Upper lobe of right lung (tissue), 1 donor: ENCODE results near the gene VILL. TPM values are rescaled to one million over a fixed set of nuclear protein-coding genes. Genes with fewer than 3 reads are reported as not detected.
A peak's percentile ranks its signal among the peaks of the same experiment; 100 is the strongest.
"Not testable (repeated sequence)": the region's sequence is repeated elsewhere in the genome, so short reads cannot be mapped to it uniquely, and the experiment has no call there.

Experiments
- ATAC-seq: fragments of 200-7000 bp; cut with Tn5 transposase; one replicate; pipeline ENCODE4 v1.9.1; 2020; ENCODE audit warnings: mild to moderate bottlenecking, moderate library complexity
- DNase-seq: peaks from one replicate; pipeline ENCODE4 v3.0.0-alpha.2; 2020
- H3K27ac ChIP-seq: fragments of 200-600 bp; one replicate; pipeline ENCODE4 v1.8.0; 2022
- H3K27me3 ChIP-seq: fragments of 200-600 bp; one replicate; pipeline ENCODE4 v1.8.0; 2022; ENCODE audit warnings: mild to moderate bottlenecking
- H3K36me3 ChIP-seq: fragments of 200-600 bp; one replicate; pipeline ENCODE4 v1.8.0; 2022
- H3K4me1 ChIP-seq: fragments of 200-600 bp; one replicate; pipeline ENCODE4 v1.8.0; 2022
- H3K4me3 ChIP-seq: fragments of 200-600 bp; one replicate; pipeline ENCODE4 v1.8.0; 2022; ENCODE audit warnings: mild to moderate bottlenecking
- H3K9me3 ChIP-seq: fragments of 200-600 bp; one replicate; pipeline ENCODE4 v1.8.0; 2022
- CTCF ChIP-seq: fragments of 200-600 bp; IDR thresholded peaks from one replicate; pipeline ENCODE4 v1.8.0; 2022; ENCODE audit warnings: antibody characterized with exemption
- intact Hi-C: fragments of 100-400 bp; cut with DNase I; formaldehyde crosslinking; loops from one replicate; pipeline ENCODE4 v1.11.0; 2022
- microRNA-seq: library from miRNA; unstranded; fragments of <30 nt; microRNA quantifications from one replicate; pipeline ENCODE4 v1.2.0, GENCODE V29; 2020; ENCODE audit warnings: borderline microRNAs expressed
- total RNA-seq: library from RNA; stranded (reverse); fragmentation: NEBNext Ultra II Directional; extraction: Animal tissue kit (Norgen Biotek cat#: 25700); gene quantifications from one replicate; pipeline ENCODE4 v1.2.1, GENCODE V29; 2021
- donor health status: DM: no; HTN: yes; CAD: no; lungs with severe emphysema.

The VILL gene
- total RNA-seq, 1 donor from 2014 or later, result 8.9 TPM

- no peak overlapping the region for H3K4me3 ChIP-seq
- no peaks in the 10 kb centered on the region for H3K4me1 ChIP-seq
- no peak for TF ChIP-seq CTCF
- intact Hi-C loops, result no loop called here
- H3K36me3 ChIP-seq, result no peaks in the 10 kb centered on the region
- H3K27ac ChIP-seq, result no peak overlapping the region
- DNase-seq (no peak), ATAC-seq (peak; percentile 61)
- no peaks in the 10 kb centered on the region for H3K27me3 ChIP-seq
- H3K9me3 ChIP-seq, result no peaks in the 10 kb centered on the region
These were observed 59.0 kb downstream of the VILL start for GRCh38 chr3:38049358-38050126.

- DNase-seq (no peak), ATAC-seq (no peak)
- Histone ChIP-seq H3K9me3 (no peaks in the 10 kb centered on the region), H3K36me3 (no peaks in the 10 kb centered on the region), H3K4me3 (no peak overlapping the region), H3K27me3 (no peaks in the 10 kb centered on the region), H3K4me1 (no peaks in the 10 kb centered on the region), H3K27ac (no peak overlapping the region)
- TF ChIP-seq CTCF, result no peak
- intact Hi-C loops, result no loop called here
These were observed 60.5 kb downstream of the VILL start for GRCh38 chr3:38051131-38051530.

- H3K9me3 ChIP-seq, H3K27me3 ChIP-seq, ATAC-seq, intact Hi-C loops, H3K27ac ChIP-seq, DNase-seq, H3K36me3 ChIP-seq, H3K4me1 ChIP-seq, H3K4me3 ChIP-seq: not testable (repeated sequence)
These were observed 62.7 kb downstream of the VILL start for GRCh38 chr3:38053286-38053685.

- H3K4me3 ChIP-seq, ATAC-seq, H3K36me3 ChIP-seq, H3K27me3 ChIP-seq, intact Hi-C loops, H3K9me3 ChIP-seq, H3K4me1 ChIP-seq, H3K27ac ChIP-seq, DNase-seq: not testable (repeated sequence)
These were observed 63.4 kb downstream of the VILL start for GRCh38 chr3:38053813-38054498.

- Histone ChIP-seq H3K9me3 (no peaks in the 10 kb centered on the region), H3K36me3 (no peaks in the 10 kb centered on the region), H3K27ac (no peak overlapping the region), H3K27me3 (no peaks in the 10 kb centered on the region), H3K4me1 (no peaks in the 10 kb centered on the region), H3K4me3 (no peak overlapping the region)
- intact Hi-C loops, result no loop called here
- ATAC-seq, result peak; percentile 86
- TF ChIP-seq CTCF, result no peak
- DNase-seq, result no peak
These were observed 64.0 kb downstream of the VILL start for GRCh38 chr3:38054499-38055001.

Small RNA genes within 50 kb of the gene (microRNA-seq; reads per million reads assigned to microRNA genes)
- 12.7 reads per million, percentile 41 among the genes with 10 or more reads in this experiment for gene MIR26A1

Other genes starting within 250 kb of the VILL start
- 78.6 TPM for gene CTDSPL, start 128.9 kb upstream of the VILL start, total RNA-seq
- 32.2 TPM for gene PLCD1, start 38.9 kb downstream of the VILL start, total RNA-seq
- 2.7 TPM for gene DLEC1, start 48.4 kb downstream of the VILL start, total RNA-seq
- 81.7 TPM for gene ACAA1, start 146.3 kb downstream of the VILL start, total RNA-seq
- gene MYD88, start 147.9 kb downstream of the VILL start, total RNA-seq, result 70.2 TPM
- gene OXSR1, start 174.8 kb downstream of the VILL start, total RNA-seq, result 32.7 TPM